IPS-18c (cell line): Measurements from ENCODE around the gene KLHL2.

Source experiments
- H3K4me3 ChIP-seq: 2 replicates; pipeline ENCODE4 v1.7.0; 2013; ENCODE audit warnings: low read depth, mild to moderate bottlenecking, low read length, moderate library complexity; ENCODE audit not compliant: insufficient read depth
- H3K9me3 ChIP-seq: one replicate; pipeline ENCODE4 v1.6.1; 2013; ENCODE audit warnings: mild to moderate bottlenecking, low read length, moderate library complexity; ENCODE audit not compliant: control insufficient read depth, insufficient read depth

KLHL2 gene

DNA sequence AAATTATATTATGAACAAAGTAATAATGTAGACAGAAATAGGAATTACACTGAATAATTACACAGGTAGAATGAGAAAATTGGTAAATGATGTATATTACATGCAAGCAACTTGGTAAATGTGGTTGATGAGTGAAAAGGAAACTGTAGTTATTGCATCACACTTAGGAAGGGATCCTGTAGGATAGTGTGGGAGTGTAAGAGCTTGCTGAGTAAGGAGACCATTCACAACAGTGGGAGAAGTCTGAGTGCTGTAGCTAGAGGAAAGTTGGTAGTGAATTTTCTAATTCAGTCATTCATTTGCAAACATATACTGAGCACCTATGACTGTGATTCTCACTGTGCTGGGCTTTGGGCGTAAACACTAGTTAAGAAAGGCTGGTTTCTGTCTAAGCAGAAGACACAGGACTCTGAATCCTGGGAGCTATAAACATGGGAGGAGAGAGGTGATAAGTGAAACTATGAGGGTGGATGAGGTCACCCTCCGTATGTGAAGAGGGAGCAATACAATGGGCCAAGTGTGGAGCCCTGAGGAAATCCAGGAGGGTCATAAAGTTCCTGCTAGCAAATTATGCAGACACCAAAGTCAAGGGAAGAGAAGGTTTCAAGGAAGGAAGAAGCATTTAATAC is 157.2 kb downstream of the KLHL2 start:
- Histone ChIP-seq H3K4me3 (no peak overlapping the region), H3K9me3 (no peaks in the 10 kb centered on the region)

DNA sequence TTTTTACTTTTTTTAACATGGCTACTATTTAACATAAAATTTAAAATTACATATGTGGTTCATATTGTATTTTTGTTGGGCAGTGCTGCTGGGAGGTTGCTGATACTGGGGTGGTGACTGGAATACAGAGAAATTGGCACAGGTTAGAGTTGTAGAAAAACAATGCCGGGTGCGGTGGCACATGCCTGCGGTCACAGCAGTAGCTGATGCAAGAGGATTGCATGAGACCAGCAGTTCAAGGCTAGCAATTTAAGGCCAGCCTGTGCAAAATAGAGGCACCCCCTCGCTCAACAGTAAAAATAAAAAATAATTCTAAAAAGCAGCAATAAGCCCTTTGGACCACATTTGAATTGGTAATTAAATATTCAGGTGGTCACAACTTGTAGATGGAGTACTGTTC is 159.7 kb downstream of the KLHL2 start:
- Histone ChIP-seq H3K9me3 (no peaks in the 10 kb centered on the region), H3K4me3 (no peak overlapping the region)

DNA sequence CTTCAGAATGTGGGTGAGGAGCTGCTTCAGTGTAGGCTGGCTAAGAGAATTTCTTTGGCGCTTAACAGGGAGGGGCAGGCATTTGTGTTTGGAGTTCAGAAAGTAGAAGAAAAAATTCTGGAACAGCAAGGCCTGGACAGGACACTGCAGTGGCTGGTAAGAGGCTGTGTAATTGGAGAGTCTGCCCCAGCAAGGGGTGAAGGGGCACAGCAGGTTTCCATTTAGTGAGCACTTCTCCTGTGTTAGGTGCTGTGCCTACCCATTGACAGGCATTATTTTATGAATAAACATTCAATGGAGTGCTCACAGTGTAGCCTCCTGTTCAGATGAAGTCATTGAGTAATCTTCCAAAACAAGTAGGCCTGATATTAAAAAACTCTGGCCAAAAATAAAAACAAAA is 160.8 kb downstream of the KLHL2 start:
- no peak overlapping the region for H3K4me3 ChIP-seq
- no peaks in the 10 kb centered on the region for H3K9me3 ChIP-seq

DNA sequence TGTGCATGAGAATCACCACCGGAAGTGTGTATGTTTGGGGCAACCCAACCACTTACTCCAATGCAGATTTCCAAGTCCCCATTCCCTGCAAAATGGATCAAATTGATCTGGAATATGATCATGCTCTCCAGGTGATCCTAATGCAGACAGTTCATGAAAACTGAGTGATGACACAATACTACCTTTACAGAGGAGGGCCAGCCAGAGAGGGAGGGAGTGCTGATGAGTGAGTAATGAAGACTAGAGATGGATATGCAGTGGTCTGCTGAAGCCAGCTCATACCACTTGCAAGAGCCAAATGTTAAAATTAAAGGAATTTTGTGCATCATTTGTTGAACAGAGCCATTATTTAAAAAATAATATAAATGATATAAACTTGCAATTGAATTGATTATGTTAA is 161.2 kb downstream of the KLHL2 start:
- Histone ChIP-seq H3K4me3 (no peak overlapping the region), H3K9me3 (no peaks in the 10 kb centered on the region)

DNA sequence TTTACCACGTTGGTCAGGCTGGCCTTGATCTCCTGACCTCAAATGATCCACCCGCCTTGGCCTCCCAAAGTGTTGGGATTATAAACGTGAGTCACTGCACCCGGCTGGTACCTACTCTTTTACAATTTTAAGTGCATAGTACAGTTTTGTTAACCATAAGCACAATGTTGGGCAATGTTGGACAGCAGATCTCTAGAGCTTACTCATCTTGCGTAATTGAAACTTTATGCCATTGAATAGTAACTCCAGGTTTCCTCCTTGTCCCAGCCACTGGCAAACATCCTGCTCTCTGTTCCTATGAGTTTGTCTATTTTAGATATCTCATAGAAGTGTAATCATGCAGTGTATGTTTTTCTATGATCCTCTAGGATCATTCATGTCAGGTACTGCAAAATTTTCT is 162.2 kb downstream of the KLHL2 start:
- H3K4me3 ChIP-seq: no peak overlapping the region

GRCh38 chr4:165370530-165370929 is 163.2 kb downstream of the KLHL2 start:
- Histone ChIP-seq H3K9me3 (no peaks in the 10 kb centered on the region), H3K4me3 (no peak overlapping the region)

More for the DNA sequence above, 162.2 kb downstream of the KLHL2 start:
- no peaks in the 10 kb centered on the region for H3K9me3 ChIP-seq
